Breast epithelium (tissue), 3 donors: ENCODE results near the gene OSBPL5.

Source experiments
- POLR2A ChIP-seq: fragments of 450-650 bp; IDR thresholded peaks from one replicate; pipeline ENCODE4 v1.6.1; 2016; ENCODE audit warnings: antibody characterized with exemption, mild to moderate bottlenecking, moderate library complexity
- POLR2AphosphoS5 ChIP-seq, 3 donors: sonication (generic); formaldehyde crosslinking; IDR thresholded peaks; one replicate each; pipeline ENCODE4 v1.6.1; 2017; ENCODE audit warnings: antibody characterized with exemption in 3 of 3

DNA sequence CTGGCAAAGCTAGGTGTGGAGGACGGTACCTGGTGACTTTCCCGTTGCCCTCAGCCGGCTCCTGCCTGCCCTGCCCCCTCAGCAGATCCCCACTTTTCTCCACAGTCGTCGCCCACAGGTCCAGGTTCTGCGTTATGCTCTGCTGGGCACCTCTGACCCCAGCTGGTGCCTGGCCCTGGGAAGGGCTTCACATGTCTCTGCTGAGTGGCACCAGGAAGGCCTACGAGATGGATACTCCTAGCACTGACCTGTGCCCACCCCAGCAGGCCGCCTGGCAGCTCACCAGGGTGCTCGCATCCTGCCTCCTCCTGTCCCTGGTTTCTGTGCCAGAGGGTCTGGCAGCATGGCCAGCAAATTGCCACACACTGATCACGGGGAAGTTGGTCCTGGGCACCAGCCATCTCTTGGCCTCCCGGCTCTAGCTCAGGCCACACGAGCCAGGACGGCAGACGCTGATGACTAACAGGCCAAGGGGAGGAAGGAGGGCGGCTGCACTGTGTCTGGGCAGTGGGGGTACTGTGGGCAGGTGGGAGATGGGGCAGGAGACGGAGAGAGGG lies 121.7 kb downstream of the OSBPL5 start:
- TF ChIP-seq POLR2AphosphoS5 (IDR thresholded peaks at IDR 0.05) (peak in 2 of 3 donors; percentile 29 to 39), POLR2A (no peak)
